Thymus (tissue), 11 donors: ENCODE measurements around the gene FLRT2. TPM values are rescaled to one million over a fixed set of nuclear protein-coding genes. Genes with fewer than 3 reads are reported as not detected.

Source experiments
- DNase-seq, 9 donors: peaks; one replicate each; pipeline ENCODE4 v3.0.0-alpha.2; 2013; ENCODE audit warnings: low spot score in 9 of 9, low read depth in 6 of 9, missing footprints in 1 of 9
- H3K27ac ChIP-seq, 2 donors: one replicate each; pipeline ENCODE4 v1.5.1; 2013; ENCODE audit warnings: control low read depth in 1 of 2, low read depth in 1 of 2, low read length in 1 of 2, mild to moderate bottlenecking in 1 of 2, moderate library complexity in 1 of 2
- H3K27me3 ChIP-seq, 2 donors: one replicate each; pipeline ENCODE4 v1.5.1; 2013; ENCODE audit warnings: low read length in 1 of 2; ENCODE audit not compliant: control insufficient read depth in 2 of 2, insufficient read depth in 1 of 2
- H3K36me3 ChIP-seq, 2 donors: one replicate each; pipeline ENCODE4 v1.5.1; 2013; ENCODE audit warnings: low read length in 1 of 2, mild to moderate bottlenecking in 1 of 2, moderate library complexity in 1 of 2; ENCODE audit not compliant: control insufficient read depth in 2 of 2, insufficient read depth in 2 of 2
- H3K4me1 ChIP-seq, 2 donors: one replicate each; pipeline ENCODE4 v1.5.1; 2013; ENCODE audit warnings: low read length in 2 of 2; ENCODE audit not compliant: control insufficient read depth in 2 of 2, insufficient read depth in 2 of 2
- H3K4me3 ChIP-seq, 2 donors: one replicate each; pipeline ENCODE4 v1.5.1; 2013; ENCODE audit warnings: low read length in 2 of 2, control low read depth in 1 of 2, mild to moderate bottlenecking in 1 of 2
- H3K9me3 ChIP-seq, 2 donors: one replicate each; pipeline ENCODE4 v1.5.1; 2013; ENCODE audit warnings: low read length in 1 of 2, mild to moderate bottlenecking in 1 of 2; ENCODE audit not compliant: control insufficient read depth in 2 of 2, insufficient read depth in 1 of 2
- WGBS: extraction: QIAGEN DNeasy Blood & Tissue Kit; methylation state at CpG from one replicate; pipeline ENCODE4 v1.1.7; 2013; 5-methylcytosine and 5-hydroxymethylcytosine counted together
- polyA plus RNA-seq: library from polyadenylated mRNA; stranded (reverse); fragments of 200-250 nt; gene quantifications from one replicate; pipeline ENCODE4 v1.2.3, GENCODE V29; 2013
- total RNA-seq: library from RNA; stranded (reverse); fragments of 120-200 nt; gene quantifications from one replicate; pipeline ENCODE4 v1.2.4, GENCODE V29; 2013
- donor health status: healthy.

The FLRT2 gene
- total and polyA plus RNA-seq, 2 donors: 1.8 to 8.9 TPM

DNA sequence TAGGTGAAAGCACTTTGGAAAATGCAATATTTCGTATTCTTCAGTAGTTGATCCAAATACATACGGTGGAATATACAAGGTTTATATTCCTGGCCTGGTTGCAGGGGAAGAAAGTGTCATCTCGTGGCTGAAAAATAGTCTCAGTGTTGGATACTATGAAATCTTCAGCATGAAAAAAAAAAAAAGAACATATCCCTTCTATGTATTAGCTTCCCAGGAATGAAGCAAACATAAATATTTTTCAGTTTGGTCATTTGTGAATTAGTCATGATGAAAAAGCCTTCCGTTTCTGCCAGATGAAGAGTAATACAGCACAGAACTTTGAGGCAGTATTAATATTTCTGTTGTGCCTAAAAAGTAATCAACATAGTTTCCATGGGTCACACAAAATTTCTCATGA lies 36.7 kb downstream of the FLRT2 start:
- Histone ChIP-seq H3K27me3 (no peaks in the 10 kb centered on the region), H3K4me3 (no peak overlapping the region), H3K9me3 (no peaks in the 10 kb centered on the region), H3K27ac (no peak overlapping the region), H3K36me3 (no peaks in the 10 kb centered on the region), H3K4me1 (no peaks in the 10 kb centered on the region)
- WGBS: 93% methylated on average over 3 of the region's 4 CpGs
- DNase-seq: no peak

DNA sequence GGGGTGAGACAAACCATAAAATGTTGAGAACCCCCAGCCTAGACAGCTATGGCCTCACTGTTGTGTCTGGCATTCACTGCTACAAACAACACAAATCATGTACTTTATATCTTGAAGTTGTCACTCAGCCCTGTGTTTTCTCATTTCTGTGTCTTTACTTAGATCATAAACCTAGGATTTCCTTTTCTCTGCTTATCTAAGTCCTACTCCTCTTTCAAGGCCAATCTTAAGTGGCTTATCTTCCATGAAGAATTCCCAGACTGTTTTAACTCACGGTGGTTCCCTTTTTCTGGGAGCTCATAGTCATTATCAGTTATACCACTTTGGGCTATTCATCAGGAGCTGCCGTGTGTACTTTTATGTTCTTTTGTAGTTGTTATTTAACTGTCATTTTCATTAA lies 42.1 kb downstream of the FLRT2 start:
- Histone ChIP-seq H3K9me3 (no peaks in the 10 kb centered on the region), H3K4me3 (no peak overlapping the region), H3K36me3 (no peaks in the 10 kb centered on the region), H3K27me3 (no peaks in the 10 kb centered on the region), H3K27ac (no peak overlapping the region), H3K4me1 (no peaks in the 10 kb centered on the region)
- DNase-seq: no peak
- WGBS: 86% methylated on average over 2 of the region's 2 CpGs

DNA sequence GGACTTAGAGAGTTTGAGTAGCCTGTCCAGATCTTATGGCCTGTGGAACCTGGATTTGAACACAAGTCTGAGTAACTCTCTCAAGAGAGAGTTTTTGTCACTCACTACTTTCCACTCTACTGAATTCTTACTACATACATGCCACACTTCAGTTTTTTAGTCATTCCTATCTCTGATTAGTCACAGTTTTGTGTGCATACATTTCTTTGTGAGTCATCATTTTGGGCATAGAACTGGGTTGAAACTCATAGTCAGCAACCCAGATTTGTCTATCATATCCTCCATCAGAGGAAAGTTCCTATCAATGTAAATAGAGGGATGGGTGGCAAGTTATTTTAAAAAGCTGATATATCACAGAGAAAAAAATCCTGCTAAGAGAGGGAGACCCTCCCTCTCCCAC lies 42.9 kb downstream of the FLRT2 start:
- Histone ChIP-seq H3K9me3 (no peaks in the 10 kb centered on the region), H3K4me1 (no peaks in the 10 kb centered on the region), H3K4me3 (no peak overlapping the region), H3K36me3 (no peaks in the 10 kb centered on the region), H3K27ac (no peak overlapping the region), H3K27me3 (no peaks in the 10 kb centered on the region)
- no peak for DNase-seq

DNA sequence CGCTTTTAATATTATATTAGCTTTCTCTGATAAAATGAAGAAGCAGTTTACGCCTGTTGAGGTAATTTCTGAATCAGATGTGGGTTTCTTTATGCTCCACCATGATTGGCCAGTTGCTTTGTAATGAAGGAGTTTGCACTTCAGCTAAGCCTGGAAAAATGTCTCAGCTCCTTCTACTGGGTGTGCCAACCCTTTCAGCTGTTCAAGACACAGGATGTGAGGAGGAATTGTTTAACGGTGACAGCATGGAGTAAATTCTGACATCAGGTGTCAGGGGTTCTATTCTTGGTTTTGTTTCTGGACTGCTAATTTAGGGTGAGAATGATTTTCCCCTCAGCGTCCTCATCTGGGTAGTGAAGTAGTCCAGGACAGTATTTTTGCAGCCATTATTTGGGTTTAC lies 43.5 kb downstream of the FLRT2 start:
- Histone ChIP-seq H3K4me3 (no peak overlapping the region), H3K27ac (no peak overlapping the region), H3K4me1 (no peaks in the 10 kb centered on the region), H3K9me3 (no peaks in the 10 kb centered on the region), H3K36me3 (no peaks in the 10 kb centered on the region), H3K27me3 (no peaks in the 10 kb centered on the region)
- WGBS: 96% methylated on average over 4 of the region's 4 CpGs
- no peak for DNase-seq

DNA sequence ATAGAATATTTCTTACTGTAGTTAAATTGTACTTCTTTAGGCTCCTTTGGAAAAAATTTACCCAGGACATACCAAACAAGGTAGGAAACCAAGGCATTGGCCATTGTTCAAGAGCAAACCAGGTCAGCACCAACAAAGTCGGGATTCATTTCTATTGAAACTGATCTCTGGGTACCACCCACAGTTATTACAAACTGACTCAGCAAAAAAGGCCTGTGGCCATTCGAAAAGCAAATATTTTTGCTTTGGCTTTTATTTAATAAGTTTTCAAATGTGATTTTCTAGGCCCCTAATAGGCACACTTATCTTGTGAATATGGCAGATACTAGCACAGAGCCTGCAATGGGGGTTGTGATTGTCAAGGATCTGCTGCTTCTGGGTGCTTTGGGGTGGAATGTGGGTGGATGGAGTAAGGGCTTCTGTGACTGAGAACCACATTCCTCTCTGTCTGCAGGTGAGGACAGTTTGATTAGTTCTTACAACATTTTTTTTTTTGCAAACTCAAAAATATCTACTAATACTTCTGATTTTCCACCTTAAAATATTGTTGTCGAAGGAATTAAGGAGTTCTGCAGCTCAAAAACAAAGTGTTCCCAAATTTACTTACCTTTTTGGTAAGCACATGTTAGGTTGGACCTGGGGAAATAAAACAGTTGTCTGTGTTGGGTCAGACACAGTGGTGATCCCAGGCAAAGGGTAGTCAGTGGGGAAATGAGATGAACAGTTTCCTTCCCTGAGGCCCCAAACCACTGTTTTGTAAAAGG lies 45.1 kb downstream of the FLRT2 start:
- H3K27ac ChIP-seq: no peak overlapping the region
- H3K4me3 ChIP-seq: no peak overlapping the region
- whole genome bisulfite sequencing: 93% methylated on average over 3 of the region's 3 CpGs
- no peaks in the 10 kb centered on the region for H3K27me3 ChIP-seq
- no peak for DNase-seq
- no peaks in the 10 kb centered on the region for H3K4me1 ChIP-seq
- no peaks in the 10 kb centered on the region for H3K36me3 ChIP-seq
- H3K9me3 ChIP-seq: no peaks in the 10 kb centered on the region

DNA sequence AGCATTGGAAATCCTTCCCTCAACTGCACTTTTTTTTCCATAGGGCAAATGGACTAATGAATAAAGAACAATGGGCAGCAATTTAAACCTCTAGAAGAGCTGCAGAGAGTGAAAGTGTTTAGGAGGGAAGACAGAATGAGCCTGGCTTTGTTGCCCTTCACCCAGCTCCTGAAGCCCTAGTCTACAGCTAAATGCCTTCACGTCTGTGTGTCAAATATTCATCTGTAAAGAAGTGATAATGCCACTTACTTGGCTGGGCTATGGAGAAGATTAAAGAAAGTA lies 45.6 kb downstream of the FLRT2 start:
- Histone ChIP-seq H3K27ac (no peak overlapping the region), H3K4me1 (no peaks in the 10 kb centered on the region), H3K4me3 (no peak overlapping the region), H3K36me3 (no peaks in the 10 kb centered on the region), H3K9me3 (no peaks in the 10 kb centered on the region), H3K27me3 (no peaks in the 10 kb centered on the region)
- WGBS: 95% methylated on average over 1 of the region's 1 CpG
- no peak for DNase-seq

DNA sequence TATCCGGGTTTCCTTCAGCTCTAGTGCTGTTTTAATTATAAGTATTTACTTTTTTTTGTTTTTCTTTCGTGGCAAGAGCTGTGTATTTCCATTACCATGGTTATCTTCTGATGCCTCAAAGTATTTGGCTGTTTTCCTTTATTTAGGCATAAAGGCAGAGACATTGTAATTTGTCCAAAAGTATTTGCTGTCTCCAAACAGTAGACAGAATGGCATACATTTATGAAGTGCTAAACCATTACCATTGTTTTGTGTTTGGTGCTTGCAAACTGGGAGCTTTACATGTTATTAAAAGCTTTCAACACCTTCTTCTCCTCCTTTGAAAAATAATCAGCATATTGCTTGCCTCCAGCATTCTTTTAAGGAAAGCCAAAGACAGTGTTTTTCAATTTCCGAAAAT lies 46.3 kb downstream of the FLRT2 start:
- H3K27ac ChIP-seq: no peak overlapping the region
- no peaks in the 10 kb centered on the region for H3K9me3 ChIP-seq
- H3K4me1 ChIP-seq: no peaks in the 10 kb centered on the region
- WGBS: 90% methylated on average over 3 of the region's 3 CpGs
- no peaks in the 10 kb centered on the region for H3K36me3 ChIP-seq
- no peak for DNase-seq
- no peak overlapping the region for H3K4me3 ChIP-seq
- H3K27me3 ChIP-seq: no peaks in the 10 kb centered on the region

DNA sequence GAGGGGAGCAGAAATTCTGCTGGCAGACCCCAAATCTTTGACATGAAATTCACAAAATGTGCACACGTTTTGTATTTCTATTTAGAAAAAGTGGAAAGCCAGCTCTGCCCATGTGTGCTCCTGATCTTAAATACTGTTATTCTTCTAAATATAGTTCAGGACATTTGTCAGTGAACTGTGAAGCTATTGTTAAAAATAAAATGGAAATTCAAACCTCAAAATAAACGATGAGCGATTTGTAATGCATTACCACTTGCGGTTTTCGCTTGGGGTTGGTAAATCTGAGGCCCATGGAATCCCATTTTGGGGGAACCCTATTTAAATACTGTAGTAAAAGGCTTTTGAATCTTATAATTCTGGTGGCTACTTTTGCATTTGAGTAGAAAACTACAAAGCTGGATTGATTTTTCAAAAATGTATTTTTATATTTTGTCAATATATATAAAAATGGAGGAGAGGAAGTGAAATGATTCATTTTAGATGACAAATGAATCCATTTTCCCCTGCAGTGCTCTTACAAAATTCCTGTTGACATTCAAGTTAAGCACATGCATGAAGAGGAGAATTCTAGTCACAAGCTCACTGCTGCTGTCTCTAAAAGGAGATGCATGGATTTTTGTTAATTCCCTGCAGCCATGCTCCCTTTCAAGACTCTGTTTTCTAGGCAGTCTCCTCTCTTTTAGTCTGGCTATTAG lies 47.1 kb downstream of the FLRT2 start:
- WGBS: 87% methylated on average over 5 of the region's 5 CpGs

DNA sequence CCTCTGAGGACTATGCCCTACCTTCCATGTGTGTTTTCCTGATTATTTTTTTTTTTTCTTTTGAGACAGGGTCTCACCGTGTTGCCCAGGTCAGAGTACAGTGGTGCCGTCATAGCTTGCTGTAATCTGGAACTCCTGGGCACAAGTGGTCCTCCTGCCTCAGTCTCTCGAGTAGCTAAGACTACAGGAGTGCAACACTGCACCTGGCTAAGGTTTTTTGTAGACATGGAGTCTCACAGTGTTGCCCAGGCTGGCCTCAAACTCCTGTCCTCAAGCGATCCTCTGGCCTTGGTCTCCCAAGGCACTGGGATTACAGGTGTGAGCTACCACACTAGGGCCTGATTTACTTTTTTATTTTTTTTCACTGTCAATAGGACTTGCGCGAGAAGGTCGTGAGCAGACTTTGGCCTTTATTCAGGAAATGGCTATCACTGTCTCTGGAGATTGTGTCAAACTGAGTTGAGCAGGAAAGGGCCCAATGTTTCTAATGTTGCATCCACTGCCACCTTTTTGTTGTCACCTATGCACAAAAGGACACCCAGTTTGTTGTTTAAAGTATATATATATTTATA lies 47.7 kb downstream of the FLRT2 start:
- Histone ChIP-seq H3K4me1 (no peaks in the 10 kb centered on the region), H3K4me3 (no peak overlapping the region), H3K36me3 (no peaks in the 10 kb centered on the region), H3K27ac (no peak overlapping the region), H3K27me3 (no peaks in the 10 kb centered on the region), H3K9me3 (no peaks in the 10 kb centered on the region)
- no peak for DNase-seq
- 96% methylated on average over 7 of the region's 7 CpGs for WGBS

More for the DNA sequence above, 47.1 kb downstream of the FLRT2 start:
- no peaks in the 10 kb centered on the region for H3K9me3 ChIP-seq
- no peaks in the 10 kb centered on the region for H3K27me3 ChIP-seq
- no peak overlapping the region for H3K27ac ChIP-seq
- no peak overlapping the region for H3K4me3 ChIP-seq
- no peak for DNase-seq
- no peaks in the 10 kb centered on the region for H3K4me1 ChIP-seq
- H3K36me3 ChIP-seq: no peaks in the 10 kb centered on the region
